ENCODE data around the gene AGO3. TPM values are rescaled to one million over a fixed set of nuclear protein-coding genes. Genes with fewer than 3 reads are reported as not detected.

The AGO3 gene
- total RNA-seq, 1 experiment from 2014 or later = 39.4 TPM

DNA sequence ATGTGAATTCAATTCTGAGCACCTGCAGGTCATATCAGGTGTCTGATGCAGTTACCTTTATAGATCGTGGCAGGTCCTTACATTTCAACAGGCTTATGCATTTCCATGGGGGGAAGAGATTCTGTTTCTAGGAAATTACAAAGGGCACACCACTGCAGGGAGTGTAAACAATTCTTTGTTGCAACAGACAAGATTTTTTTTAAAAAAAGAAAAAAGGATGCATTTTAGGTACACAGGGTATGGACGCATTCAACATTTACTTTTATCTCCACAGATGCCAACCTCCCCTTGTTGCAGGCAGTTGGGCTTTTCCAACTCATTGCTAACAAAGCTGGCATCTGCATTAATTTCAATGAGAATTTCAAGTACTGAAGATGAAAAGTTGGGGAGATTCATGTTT is 139.4 kb downstream of the AGO3 start:
- POLR2A ChIA-PET = no interaction called here
- no peak for ATAC-seq
- H3K36me3 ChIP-seq (ENCODE audit: control insufficient read depth, insufficient read depth, low read length) = no peaks in the 10 kb centered on the region
- H3K27me3 ChIP-seq (ENCODE audit: control insufficient read depth, insufficient read depth, low read length) = no peaks in the 10 kb centered on the region
- no peaks in the 10 kb centered on the region for H3K9me3 ChIP-seq (ENCODE audit: control insufficient read depth, insufficient read depth, low read depth, low read length)
- H3K4me3 ChIP-seq (ENCODE audit: low read depth in 2 of 2, low read length in 2 of 2) = no peak overlapping the region
- H3K4me1 ChIP-seq (ENCODE audit: control insufficient read depth, insufficient read depth, low read length) = no peaks in the 10 kb centered on the region
- in situ Hi-C loops (cut with HindIII; ENCODE audit: low pct_unique_long_range_greater_than_20kb, low sequenced_read_pairs) (no loop called here), intact Hi-C loops (cut with micrococcal nuclease; ENCODE audit: unreplicated experiment) (no loop called here)
- TF ChIP-seq, protein P1, sequence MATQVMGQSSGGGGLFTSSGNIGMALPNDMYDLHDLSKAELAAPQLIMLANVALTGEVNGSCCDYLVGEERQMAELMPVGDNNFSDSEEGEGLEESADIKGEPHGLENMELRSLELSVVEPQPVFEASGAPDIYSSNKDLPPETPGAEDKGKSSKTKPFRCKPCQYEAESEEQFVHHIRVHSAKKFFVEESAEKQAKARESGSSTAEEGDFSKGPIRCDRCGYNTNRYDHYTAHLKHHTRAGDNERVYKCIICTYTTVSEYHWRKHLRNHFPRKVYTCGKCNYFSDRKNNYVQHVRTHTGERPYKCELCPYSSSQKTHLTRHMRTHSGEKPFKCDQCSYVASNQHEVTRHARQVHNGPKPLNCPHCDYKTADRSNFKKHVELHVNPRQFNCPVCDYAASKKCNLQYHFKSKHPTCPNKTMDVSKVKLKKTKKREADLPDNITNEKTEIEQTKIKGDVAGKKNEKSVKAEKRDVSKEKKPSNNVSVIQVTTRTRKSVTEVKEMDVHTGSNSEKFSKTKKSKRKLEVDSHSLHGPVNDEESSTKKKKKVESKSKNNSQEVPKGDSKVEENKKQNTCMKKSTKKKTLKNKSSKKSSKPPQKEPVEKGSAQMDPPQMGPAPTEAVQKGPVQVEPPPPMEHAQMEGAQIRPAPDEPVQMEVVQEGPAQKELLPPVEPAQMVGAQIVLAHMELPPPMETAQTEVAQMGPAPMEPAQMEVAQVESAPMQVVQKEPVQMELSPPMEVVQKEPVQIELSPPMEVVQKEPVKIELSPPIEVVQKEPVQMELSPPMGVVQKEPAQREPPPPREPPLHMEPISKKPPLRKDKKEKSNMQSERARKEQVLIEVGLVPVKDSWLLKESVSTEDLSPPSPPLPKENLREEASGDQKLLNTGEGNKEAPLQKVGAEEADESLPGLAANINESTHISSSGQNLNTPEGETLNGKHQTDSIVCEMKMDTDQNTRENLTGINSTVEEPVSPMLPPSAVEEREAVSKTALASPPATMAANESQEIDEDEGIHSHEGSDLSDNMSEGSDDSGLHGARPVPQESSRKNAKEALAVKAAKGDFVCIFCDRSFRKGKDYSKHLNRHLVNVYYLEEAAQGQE (IDR thresholded peaks at IDR 0.05; ENCODE audit: insufficient read depth in 1 of 2, low read depth in 2 of 2, low read length in 1 of 2) = no peak
- TF ChIP-seq, protein P2, sequence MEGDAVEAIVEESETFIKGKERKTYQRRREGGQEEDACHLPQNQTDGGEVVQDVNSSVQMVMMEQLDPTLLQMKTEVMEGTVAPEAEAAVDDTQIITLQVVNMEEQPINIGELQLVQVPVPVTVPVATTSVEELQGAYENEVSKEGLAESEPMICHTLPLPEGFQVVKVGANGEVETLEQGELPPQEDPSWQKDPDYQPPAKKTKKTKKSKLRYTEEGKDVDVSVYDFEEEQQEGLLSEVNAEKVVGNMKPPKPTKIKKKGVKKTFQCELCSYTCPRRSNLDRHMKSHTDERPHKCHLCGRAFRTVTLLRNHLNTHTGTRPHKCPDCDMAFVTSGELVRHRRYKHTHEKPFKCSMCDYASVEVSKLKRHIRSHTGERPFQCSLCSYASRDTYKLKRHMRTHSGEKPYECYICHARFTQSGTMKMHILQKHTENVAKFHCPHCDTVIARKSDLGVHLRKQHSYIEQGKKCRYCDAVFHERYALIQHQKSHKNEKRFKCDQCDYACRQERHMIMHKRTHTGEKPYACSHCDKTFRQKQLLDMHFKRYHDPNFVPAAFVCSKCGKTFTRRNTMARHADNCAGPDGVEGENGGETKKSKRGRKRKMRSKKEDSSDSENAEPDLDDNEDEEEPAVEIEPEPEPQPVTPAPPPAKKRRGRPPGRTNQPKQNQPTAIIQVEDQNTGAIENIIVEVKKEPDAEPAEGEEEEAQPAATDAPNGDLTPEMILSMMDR (IDR thresholded peaks at IDR 0.05) = no peak
- TF ChIP-seq TCF7L2 (IDR thresholded peaks at IDR 0.05; ENCODE audit: low read depth, low read length) (no peak), POLR2AphosphoS5 (IDR thresholded peaks at IDR 0.05; ENCODE audit: low read depth, low read length) (no peak), SIN3A (IDR thresholded peaks at IDR 0.05; ENCODE audit: borderline replicate concordance, insufficient read depth, low read depth, low read length) (no peak)
- no TSS peak for BruUV-seq (replicated peaks)
- DNase-seq (ENCODE audit: low read depth, low spot score) = no peak
- H3K27ac ChIP-seq (ENCODE audit: low read length) = no peak overlapping the region
- CTCF ChIA-PET = interaction anchor here (0.5 kb wide), 1 partner anchor 21 kb away, joined by 4 read pairs; no protein-coding TSS in a partner anchor

DNA sequence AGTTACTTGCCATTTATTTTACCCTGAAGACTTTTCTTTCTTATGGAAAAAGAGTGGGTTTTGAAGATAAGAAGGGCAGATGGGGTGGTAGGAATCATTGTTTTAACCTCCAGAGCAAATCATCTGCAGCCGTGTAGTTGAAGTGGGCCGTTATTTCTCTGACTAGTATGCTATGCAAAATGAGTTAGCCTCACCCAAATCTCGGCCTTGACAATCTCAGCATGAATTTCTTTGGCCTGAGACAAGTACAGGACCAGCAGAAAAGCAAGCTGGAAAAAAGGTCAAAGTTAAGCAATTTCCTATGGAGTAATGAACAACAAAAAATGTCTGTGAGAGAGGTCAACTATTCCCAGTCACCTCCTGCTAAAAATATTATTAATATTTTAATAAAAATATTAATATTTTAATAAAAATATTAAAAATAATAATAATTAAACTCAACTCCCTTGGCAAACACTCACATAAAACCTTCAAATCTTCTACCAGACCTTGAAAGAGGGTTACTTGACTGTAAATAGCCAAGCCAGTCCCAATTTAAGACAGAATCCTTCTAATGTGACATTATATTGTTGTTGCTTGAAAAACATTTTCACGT is 146.2 kb downstream of the AGO3 start:
- intact Hi-C loops (cut with micrococcal nuclease; ENCODE audit: unreplicated experiment) = no loop called here
- no peak overlapping the region for H3K27ac ChIP-seq (ENCODE audit: low read length)
- H3K4me3 ChIP-seq (ENCODE audit: low read depth in 2 of 2, low read length in 2 of 2) = no peak overlapping the region
- ChIA-PET POLR2A (no interaction called here), CTCF (no interaction called here)
- BruUV-seq (replicated peaks) = no TSS peak
- no peaks in the 10 kb centered on the region for H3K36me3 ChIP-seq (ENCODE audit: control insufficient read depth, insufficient read depth, low read length)
- no peak for TF ChIP-seq POLR2AphosphoS5 (IDR thresholded peaks at IDR 0.05; ENCODE audit: low read depth, low read length)
- TF ChIP-seq SIN3A (IDR thresholded peaks at IDR 0.05; ENCODE audit: borderline replicate concordance, insufficient read depth, low read depth, low read length) = no peak
- TF ChIP-seq TCF7L2 (IDR thresholded peaks at IDR 0.05; ENCODE audit: low read depth, low read length) = no peak
- TF ChIP-seq, protein P1 (IDR thresholded peaks at IDR 0.05; ENCODE audit: insufficient read depth in 1 of 2, low read depth in 2 of 2, low read length in 1 of 2) = no peak
- TF ChIP-seq, protein P2 (IDR thresholded peaks at IDR 0.05) = no peak
- in situ Hi-C loops (cut with HindIII; ENCODE audit: low pct_unique_long_range_greater_than_20kb, low sequenced_read_pairs) = no loop called here
- DNase-seq (ENCODE audit: low read depth, low spot score) (no peak), ATAC-seq (no peak)
- H3K27me3 ChIP-seq (ENCODE audit: control insufficient read depth, insufficient read depth, low read length) = no peaks in the 10 kb centered on the region
- no peaks in the 10 kb centered on the region for H3K4me1 ChIP-seq (ENCODE audit: control insufficient read depth, insufficient read depth, low read length)
- H3K9me3 ChIP-seq (ENCODE audit: control insufficient read depth, insufficient read depth, low read depth, low read length) = no peaks in the 10 kb centered on the region

All from Panc1 (cell line).